ENCODE results near the gene SRPK3.
"Not testable (repeated sequence)": the region's sequence is repeated elsewhere in the genome, so short reads cannot be mapped to it uniquely, and the experiment has no call there.

Gene SRPK3

DNA sequence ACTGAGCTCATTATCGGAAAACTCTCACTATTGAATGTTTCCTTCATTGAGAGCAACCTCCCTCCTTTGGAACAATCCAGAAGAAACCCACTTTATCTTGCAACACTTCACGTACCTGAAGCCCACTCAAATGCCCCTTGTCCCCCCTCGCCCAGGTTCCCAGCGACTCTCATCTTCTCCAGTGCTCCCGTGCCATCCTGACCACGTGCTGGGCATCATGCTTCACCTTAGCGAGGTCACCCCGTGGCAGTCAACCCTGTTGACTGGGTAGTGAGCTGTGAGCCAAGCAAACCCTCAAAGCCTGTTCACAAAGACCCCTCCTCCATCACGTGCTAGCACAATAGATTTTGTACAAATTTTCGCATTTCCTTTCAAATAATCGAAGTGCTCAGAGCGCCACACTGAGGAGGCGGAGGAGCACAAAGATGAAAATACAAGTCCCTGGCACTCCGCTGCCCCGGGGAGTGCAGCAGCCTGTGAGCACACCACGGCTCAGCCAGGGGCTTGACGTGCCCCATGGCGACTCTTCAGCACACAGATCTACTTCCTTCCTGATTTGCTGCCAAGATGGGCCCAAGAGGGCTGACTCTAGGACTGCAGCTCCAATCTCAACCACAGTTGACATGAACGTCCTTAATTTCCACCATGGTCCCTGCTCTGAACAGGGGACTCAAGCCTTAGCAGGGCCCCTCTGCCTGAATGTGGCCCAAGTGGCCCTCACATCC is 33.9 kb downstream of the SRPK3 start:
- no peak for DNase-seq

DNA sequence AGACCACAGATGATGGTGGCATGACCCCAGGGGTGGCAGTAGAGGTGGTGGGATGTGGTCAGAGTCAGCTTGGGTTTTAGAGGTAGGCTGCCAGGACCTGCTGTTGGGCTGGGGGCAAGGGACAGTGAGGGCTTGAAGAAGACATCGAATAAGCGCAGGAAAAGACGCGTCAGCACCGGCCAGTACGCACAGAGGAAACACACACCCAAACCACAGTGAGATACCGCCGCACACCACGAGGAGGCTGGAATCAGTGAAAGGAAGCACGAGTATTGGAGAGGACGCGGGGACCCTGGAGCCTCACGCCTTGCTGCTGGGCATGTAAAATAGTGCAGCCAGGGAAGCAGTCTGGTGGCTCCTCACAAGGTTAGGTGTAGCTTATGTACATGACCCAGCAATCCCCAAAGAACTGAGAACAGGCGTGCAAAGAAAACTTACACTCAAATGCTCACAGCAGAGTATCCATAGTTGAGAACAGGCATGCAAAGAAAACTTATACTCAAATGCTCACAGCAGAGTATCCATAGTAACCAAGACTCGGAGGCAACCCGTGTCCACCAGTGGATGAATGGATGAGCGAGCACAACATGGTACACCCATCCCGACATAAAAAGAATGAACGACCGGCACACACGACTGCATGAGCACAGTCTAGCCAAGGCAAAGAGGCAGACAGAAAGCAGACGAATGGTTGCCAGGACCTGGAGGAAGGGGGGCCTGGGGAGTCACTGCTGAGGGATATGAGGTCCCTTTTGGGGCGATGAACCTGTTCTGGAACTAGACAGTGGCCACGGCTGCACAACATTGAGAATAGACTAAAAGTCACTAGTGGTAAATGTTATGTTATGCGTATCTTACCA is 36.2 kb downstream of the SRPK3 start:
- DNase-seq = peak; percentile 33 to 43

GRCh38 chrX:153818064-153818463 is 37.2 kb downstream of the SRPK3 start:
- DNase-seq = not testable (repeated sequence)

- DNase-seq = peak; percentile 50 to 74
Observed at GRCh38 chrX:153818571-153819383, 37.9 kb downstream of the SRPK3 start.

DNA sequence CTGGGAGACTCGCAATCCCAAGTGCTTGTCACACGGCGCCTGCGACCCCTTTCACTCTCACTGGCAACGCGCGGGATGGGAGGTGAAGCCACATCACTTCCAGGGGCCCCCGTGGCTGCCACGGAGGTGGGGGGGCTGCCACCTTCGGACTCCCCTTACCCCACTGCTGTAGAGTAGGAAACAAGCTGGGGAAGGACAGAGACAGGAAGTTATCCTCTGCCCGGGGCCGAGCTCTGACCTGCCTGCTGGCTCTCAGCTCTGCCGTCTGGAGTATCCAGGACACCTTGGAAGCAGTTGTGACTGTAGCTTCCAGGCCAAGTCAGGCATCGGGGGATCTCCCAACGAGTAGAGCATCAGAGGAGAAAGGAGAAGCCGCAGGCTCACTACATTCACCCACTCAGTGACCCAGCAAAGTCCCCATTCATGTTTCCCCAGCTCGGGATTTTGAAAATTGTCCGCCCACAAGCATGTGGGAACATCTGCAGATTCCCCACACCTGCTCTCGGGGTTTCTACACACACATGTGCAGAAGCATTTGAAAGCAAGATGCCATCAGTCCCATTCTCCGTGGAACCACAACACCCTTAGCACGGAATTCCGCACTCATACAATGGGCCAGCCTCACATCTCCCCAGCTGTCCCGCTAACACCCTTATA is 38.7 kb downstream of the SRPK3 start:
- DNase-seq = no peak

- no peak for DNase-seq
Observed at GRCh38 chrX:153820601-153821000, 39.8 kb downstream of the SRPK3 start.

GRCh38 chrX:153821066-153821465 is 40.2 kb downstream of the SRPK3 start:
- DNase-seq = no peak

GRCh38 chrX:153824348-153824747 is 43.5 kb downstream of the SRPK3 start:
- no peak for DNase-seq

GRCh38 chrX:153825042-153825441 is 44.2 kb downstream of the SRPK3 start:
- no peak for DNase-seq

DNA sequence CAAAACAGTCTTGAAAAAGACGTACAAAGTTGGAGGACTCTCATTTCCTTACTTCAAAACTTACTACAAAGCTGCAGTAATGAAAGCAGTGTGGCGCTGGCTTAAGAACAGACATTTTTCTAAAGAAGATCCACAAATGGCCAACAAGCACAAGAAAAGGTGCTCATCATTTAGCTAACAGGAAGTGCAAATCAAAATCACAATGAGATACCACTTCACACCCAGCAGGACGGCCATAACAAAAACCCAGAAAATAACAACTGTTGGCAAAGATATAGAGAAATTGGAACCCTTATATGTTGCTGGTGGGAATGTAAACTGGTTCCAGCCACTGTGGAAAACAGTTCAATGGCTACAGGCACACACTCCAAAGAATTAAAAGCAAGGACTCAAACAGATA is 46.2 kb downstream of the SRPK3 start:
- DNase-seq = no peak

- no peak for DNase-seq
Observed at GRCh38 chrX:153827903-153828302, 47.1 kb downstream of the SRPK3 start.

- no peak for DNase-seq
Observed at GRCh38 chrX:153828308-153828707, 47.5 kb downstream of the SRPK3 start.

DNA sequence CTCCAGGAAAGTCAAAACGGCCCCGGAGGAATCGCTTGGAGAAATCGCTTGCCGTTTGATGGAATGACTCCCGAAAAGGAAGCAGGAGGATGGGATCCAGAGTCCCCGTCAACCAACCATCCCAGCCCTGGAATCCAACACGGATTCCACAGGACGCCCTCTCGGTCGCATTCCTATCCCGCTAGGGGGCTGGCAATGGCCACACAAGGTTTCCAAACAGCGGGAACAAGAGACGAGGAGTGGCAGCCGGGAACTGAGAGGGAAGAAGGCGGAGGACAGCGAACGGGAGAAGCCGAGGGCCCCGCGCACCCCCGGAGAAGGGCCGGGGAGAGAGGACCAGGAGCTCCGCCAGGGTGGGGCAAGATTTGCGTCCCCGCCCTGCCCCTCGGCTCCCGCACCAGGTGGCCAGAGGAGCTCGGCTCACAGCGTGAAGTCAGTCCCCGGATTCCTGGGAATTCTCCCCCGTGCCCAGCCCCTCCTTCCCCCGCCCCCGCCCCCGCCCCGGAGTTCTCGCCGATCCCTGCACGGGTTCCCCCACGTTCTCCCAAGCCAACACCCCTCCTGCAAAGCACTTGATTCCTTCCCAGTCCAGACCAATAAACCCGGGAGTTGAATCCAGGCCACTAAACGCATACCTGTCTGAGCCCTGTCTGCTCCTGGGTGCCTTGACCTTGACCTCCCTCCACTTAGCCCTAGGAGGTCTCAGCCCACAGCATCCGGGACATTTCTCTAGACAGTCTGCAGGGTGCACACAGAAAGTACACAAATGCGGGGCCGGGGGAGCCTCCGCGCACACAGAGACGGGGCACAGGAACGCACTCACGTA is 48.1 kb downstream of the SRPK3 start:
- DNase-seq = no peak

GRCh38 chrX:153829549-153829798 is 48.6 kb downstream of the SRPK3 start:
- DNase-seq = no peak

- no peak for DNase-seq
Observed at GRCh38 chrX:153829799-153830639, 49.2 kb downstream of the SRPK3 start, which contains the start of gene PDZD4. TSS of gene PDZD4 (minus strand) at chrX:153830544. CDS start at chrX:153830298, 246 bp downstream.

- DNase-seq = no peak
Observed at GRCh38 chrX:153830640-153831428, 50.0 kb downstream of the SRPK3 start.

- no peak for DNase-seq
Observed at GRCh38 chrX:153831429-153832150, 50.7 kb downstream of the SRPK3 start.

DNA sequence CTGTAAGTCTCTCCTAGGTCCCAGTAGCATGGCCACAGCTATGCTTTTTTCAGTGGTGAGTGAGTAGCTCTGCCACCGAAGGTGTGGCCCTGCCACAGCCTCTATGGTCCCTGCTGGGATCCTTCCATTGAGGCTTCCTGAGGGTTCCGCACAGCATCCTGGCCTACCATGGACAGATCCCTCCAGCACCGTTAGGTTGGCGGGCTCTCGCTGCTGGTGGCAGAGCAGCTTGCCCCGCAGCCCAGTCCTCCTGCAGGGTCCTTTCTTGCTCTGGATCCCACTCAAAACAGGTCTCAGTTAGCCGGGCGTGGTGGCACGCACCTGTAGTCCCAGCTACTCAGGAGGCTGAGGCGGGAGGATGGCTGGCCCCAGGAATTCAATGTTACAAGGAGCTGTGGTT is 51.9 kb downstream of the SRPK3 start:
- no peak for DNase-seq

Data from stimulated activated CD4-positive, alpha-beta T cell treated with anti-CD3 and anti-CD28 coated beads, Interleukin-2, amount 100 ng/mL, for 24 hours (primary cell).